SJSA1 (cell line): ENCODE results near the gene DNAJC6. TPM values are rescaled to one million over a fixed set of nuclear protein-coding genes. Genes with fewer than 3 reads are reported as not detected.
"Not testable (repeated sequence)": the region's sequence is repeated elsewhere in the genome, so short reads cannot be mapped to it uniquely, and the experiment has no call there.

Experiments
- DNase-seq, 2 experiments: peaks; one replicate each; pipeline ENCODE4 v3.0.0-alpha.2; 2015 to 2020; ENCODE audit warnings: low spot score in 2 of 2, low read depth in 1 of 2
- H3K27ac ChIP-seq: fragments of 250-450 bp; sonication (Bioruptor Pico); 2 replicates; pipeline ENCODE4 v1.5.1; 2020; ENCODE audit warnings: mild to moderate bottlenecking, moderate library complexity
- H3K27me3 ChIP-seq: fragments of 250-450 bp; sonication (Bioruptor Pico); replicated peaks from 2 replicates; pipeline ENCODE4 v1.5.1; 2020; ENCODE audit warnings: mild to moderate bottlenecking, moderate library complexity
- H3K36me3 ChIP-seq: fragments of 250-450 bp; sonication (Bioruptor Pico); 2 replicates; pipeline ENCODE4 v1.5.1; 2020; ENCODE audit warnings: mild to moderate bottlenecking
- H3K4me1 ChIP-seq: fragments of 250-450 bp; sonication (Bioruptor Pico); replicated peaks from 2 replicates; pipeline ENCODE4 v1.6.1; 2021; ENCODE audit warnings: mild to moderate bottlenecking
- H3K4me3 ChIP-seq: fragments of 250-450 bp; sonication (Bioruptor Pico); 2 replicates; pipeline ENCODE4 v1.5.1; 2020; ENCODE audit warnings: mild to moderate bottlenecking
- H3K9me3 ChIP-seq: fragments of 250-450 bp; sonication (Bioruptor Pico); replicated peaks from 2 replicates; pipeline ENCODE4 v1.5.1; 2020; ENCODE audit warnings: mild to moderate bottlenecking
- total RNA-seq: library from RNA; depleted of rRNA; stranded (reverse); fragments of >200 nt; shearing (Covaris generic); gene quantifications from 2 replicates; pipeline ENCODE4 v1.2.3, GENCODE V29; 2014; rRNA removed

Gene DNAJC6
- total RNA-seq, 1 experiment from 2014 or later, result 0.47 TPM

DNA sequence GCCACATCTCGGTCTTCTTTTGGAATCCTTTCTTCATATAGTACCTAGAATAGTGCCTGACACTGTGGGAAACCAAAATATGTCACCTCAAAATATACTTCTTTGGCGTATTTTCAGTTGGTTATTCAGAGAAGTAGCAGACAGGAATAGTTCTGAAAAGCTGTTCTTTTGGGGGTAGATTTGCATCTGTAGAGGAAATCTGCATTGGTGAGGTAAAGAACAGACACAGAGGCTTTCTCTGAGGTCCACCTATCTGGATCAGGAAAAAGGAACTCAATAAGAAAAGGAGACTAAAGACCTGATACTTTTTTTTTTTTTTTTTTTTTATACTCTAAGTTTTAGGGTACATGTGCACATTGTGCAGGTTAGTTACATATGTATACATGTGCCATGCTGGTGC lies 134.3 kb downstream of the DNAJC6 start:
- Histone ChIP-seq H3K36me3 (no peaks in the 10 kb centered on the region), H3K4me1 (no peaks in the 10 kb centered on the region), H3K9me3 (no peaks in the 10 kb centered on the region), H3K27me3 (no peaks in the 10 kb centered on the region), H3K4me3 (no peak overlapping the region), H3K27ac (no peak overlapping the region)
- no peak for DNase-seq

GRCh38 chr1:65444128-65444640 lies 134.8 kb downstream of the DNAJC6 start:
- Histone ChIP-seq H3K4me1 (no peaks in the 10 kb centered on the region), H3K36me3 (no peaks in the 10 kb centered on the region), H3K9me3 (no peaks in the 10 kb centered on the region), H3K4me3 (no peak overlapping the region), H3K27ac (no peak overlapping the region), H3K27me3 (no peaks in the 10 kb centered on the region)
- DNase-seq, result no peak

DNA sequence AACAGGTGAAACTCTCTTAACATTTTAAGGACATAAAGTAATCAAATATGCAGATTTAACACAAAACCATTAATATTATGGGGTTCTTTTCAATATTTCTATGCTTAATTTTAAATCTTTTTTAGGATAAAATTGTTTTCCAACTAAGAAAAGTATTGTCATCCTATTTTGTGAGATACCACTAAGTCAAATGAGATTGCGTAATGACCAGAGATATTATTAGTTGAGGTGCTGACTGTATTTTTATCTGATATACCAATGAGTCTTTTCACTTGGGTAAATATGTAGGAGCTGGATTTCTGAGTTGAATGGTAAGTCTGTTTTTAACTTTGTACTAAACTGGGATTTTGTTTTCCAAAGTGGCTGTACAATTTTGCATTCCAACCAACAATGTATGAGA lies 136.5 kb downstream of the DNAJC6 start:
- H3K27ac ChIP-seq, result no peak overlapping the region
- no peaks in the 10 kb centered on the region for H3K27me3 ChIP-seq
- no peaks in the 10 kb centered on the region for H3K4me1 ChIP-seq
- no peak for DNase-seq
- H3K9me3 ChIP-seq, result no peaks in the 10 kb centered on the region
- no peak overlapping the region for H3K4me3 ChIP-seq
- no peaks in the 10 kb centered on the region for H3K36me3 ChIP-seq

DNA sequence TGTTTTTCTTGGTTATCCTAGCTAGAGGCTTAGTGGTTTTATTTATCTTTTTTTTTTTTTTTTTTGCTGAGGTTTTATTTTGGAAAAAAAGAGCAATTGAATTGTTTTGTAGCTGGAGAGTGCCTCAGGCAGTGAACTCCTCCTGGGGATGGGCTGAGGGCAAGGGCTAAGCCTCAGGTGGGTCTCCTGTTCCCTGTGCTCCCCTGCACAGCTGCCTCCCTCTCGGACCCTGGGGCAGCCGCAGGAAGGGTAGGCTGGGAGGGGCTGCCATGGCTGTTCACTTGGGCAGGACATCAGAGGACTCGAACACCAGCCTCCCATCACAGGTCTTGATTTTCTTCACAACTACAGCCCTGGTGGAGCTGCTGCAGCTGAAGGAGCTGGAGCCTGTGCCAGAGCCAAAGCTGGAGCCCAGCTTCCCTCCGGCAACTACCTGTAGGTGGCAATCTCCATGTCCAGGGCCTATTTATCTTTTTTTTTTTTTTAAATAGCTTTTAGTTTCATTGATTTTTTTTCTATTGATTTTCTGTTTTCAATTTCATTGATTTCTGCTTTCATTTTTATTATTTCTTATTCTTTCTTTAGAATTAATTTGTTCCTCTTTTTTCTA lies 140.0 kb downstream of the DNAJC6 start:
- H3K9me3 ChIP-seq, result no peaks in the 10 kb centered on the region
- DNase-seq, result no peak

GRCh38 chr1:65455678-65456077 lies 146.3 kb downstream of the DNAJC6 start:
- H3K36me3 ChIP-seq, H3K9me3 ChIP-seq, DNase-seq, H3K27me3 ChIP-seq, H3K4me1 ChIP-seq, H3K27ac ChIP-seq, H3K4me3 ChIP-seq: not testable (repeated sequence)

More for the DNA sequence above, 140.0 kb downstream of the DNAJC6 start:
- no peaks in the 10 kb centered on the region for H3K27me3 ChIP-seq
- no peak overlapping the region for H3K27ac ChIP-seq
- H3K4me1 ChIP-seq, result no peaks in the 10 kb centered on the region
- no peaks in the 10 kb centered on the region for H3K36me3 ChIP-seq
- H3K4me3 ChIP-seq, result no peak overlapping the region

DNA sequence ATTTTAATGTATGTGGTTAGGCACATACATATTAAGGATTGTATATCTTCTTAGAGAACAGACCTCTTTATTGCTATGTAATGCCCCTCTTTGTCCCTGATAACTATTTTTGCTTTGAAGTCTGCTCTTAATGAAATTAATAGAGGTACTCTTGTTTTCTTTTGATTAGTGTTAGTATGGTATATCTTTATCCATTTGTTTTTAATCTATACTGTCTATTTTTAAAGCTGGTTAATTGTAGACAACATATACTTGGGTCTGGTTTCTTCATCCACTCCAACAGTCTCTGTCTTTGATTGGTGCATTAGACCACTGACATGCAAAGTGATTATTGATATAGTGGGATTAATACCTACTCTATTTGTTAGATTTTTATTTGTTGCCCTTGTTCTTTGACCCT lies 147.1 kb downstream of the DNAJC6 start:
- Histone ChIP-seq H3K27me3 (no peaks in the 10 kb centered on the region), H3K9me3 (no peaks in the 10 kb centered on the region), H3K27ac (no peak overlapping the region), H3K4me3 (no peak overlapping the region), H3K4me1 (no peaks in the 10 kb centered on the region), H3K36me3 (no peaks in the 10 kb centered on the region)
- DNase-seq, result no peak

- no peaks in the 10 kb centered on the region for H3K4me1 ChIP-seq
- no peak for DNase-seq
- H3K9me3 ChIP-seq, result no peaks in the 10 kb centered on the region
- no peaks in the 10 kb centered on the region for H3K36me3 ChIP-seq
- H3K27ac ChIP-seq, result no peak overlapping the region
- no peak overlapping the region for H3K4me3 ChIP-seq
- H3K27me3 ChIP-seq, result no peaks in the 10 kb centered on the region
These were observed 148.5 kb downstream of the DNAJC6 start for GRCh38 chr1:65457868-65458267.

DNA sequence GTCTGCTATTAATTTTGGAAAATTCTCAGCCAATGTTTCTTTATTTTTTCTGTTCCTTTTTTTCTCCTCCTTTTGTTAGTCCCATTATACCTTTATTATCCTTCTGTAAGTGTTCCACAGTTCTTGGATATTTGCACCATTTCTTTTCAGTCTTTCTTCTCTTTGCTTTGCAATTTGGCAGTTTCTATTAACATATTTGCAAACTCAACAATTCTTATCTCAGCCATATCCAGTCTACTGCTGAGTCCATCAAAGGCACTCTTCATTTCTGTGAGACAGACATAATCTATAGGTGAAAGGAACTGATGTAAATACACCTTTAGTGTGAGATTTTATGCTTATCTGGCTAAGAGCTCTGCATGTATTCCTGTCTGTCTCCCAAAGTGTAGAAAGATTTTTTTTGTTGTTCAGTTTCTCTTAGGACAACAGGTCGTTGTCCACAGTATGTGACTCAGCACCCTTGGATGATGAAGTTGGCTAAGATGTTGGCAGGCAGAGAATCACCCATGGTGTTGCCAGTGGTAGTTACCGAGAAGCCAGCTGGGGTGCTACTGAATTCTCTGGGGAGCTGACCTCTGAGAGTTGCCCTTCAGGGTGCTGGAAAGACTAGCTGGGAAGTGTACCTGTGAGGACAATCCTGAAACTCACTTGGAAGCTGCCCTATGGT lies 149.5 kb downstream of the DNAJC6 start:
- Histone ChIP-seq H3K27ac (no peak overlapping the region), H3K36me3 (no peaks in the 10 kb centered on the region), H3K4me3 (no peak overlapping the region), H3K4me1 (no peaks in the 10 kb centered on the region), H3K27me3 (no peaks in the 10 kb centered on the region), H3K9me3 (no peaks in the 10 kb centered on the region)
- DNase-seq, result no peak

GRCh38 chr1:65459397-65459768 lies 150.0 kb downstream of the DNAJC6 start:
- no peak overlapping the region for H3K27ac ChIP-seq

More at GRCh38 chr1:65459397-65459768, 150.0 kb downstream of the DNAJC6 start:
- H3K27me3 ChIP-seq, result no peaks in the 10 kb centered on the region
- no peaks in the 10 kb centered on the region for H3K4me1 ChIP-seq
- no peaks in the 10 kb centered on the region for H3K9me3 ChIP-seq
- H3K36me3 ChIP-seq, result no peaks in the 10 kb centered on the region
- DNase-seq, result peak in 1 of 2 experiments; percentile 31
- H3K4me3 ChIP-seq, result no peak overlapping the region

Other genes with a start within 250 kb of the DNAJC6 start
- under 0.01 and 0.21 TPM in 2 replicates for gene AK4, start 161.3 kb upstream of the DNAJC6 start, total RNA-seq
- 5.0 and 8.5 TPM in 2 replicates for gene LEPR, start 111.1 kb downstream of the DNAJC6 start, total RNA-seq
- gene LEPROT, start 111.1 kb downstream of the DNAJC6 start, total RNA-seq, result 54.1 and 91.5 TPM in 2 replicates